Measurements from ENCODE around the gene LIN7B.
"Not testable (repeated sequence)": the region's sequence is repeated elsewhere in the genome, so short reads cannot be mapped to it uniquely, and the experiment has no call there.

LIN7B gene, protein sequence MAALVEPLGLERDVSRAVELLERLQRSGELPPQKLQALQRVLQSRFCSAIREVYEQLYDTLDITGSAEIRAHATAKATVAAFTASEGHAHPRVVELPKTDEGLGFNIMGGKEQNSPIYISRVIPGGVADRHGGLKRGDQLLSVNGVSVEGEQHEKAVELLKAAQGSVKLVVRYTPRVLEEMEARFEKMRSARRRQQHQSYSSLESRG

DNA sequence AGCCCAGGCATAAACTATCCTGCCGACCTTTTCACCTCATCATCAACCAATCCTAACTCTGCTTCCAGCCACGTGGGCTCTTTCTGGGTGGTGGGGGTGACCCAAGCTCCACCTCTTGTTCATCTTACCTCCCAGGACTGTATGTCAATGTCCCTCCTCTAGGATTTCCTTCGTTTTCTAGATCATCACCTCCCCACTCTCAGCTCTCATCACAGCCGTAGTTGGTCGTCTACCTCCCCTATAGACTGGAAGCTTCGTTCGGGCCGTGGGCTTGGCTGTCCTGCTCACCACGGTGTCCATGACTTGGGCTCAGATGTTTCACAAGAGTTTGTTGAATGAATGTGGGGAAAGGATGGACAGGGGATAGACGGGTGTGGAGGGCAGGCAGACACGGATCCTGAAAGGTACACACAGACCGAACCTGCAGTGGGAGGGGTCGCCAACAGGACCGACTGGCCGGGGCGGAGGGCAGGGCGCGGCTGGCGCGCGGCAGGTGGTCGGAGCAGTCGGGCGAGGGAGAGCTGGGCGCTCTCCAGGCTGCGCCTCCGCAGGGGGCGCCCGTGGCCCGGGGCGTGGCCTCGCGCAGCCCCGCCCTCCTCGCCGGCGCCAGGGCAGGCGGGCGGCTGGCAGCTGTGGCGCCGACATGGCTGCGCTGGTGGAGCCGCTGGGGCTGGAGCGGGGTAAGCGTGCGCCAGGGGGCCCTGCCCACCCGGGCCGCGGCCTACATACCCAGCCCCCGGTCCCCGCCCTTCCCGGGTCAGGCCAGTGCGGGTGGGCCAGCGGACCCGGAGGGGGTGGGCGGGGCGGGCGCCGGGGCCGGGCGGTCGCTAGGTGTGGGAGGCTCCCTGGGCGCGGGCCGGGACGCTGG lies at the start of gene LIN7B:
LIN7B (plus strand) TSS at position 609 of the 868 bp plus-strand sequence; CDS start at position 644, 35 bp downstream.
- DNase-seq (ENCODE audit: low spot score) = peak; percentile 91

DNA sequence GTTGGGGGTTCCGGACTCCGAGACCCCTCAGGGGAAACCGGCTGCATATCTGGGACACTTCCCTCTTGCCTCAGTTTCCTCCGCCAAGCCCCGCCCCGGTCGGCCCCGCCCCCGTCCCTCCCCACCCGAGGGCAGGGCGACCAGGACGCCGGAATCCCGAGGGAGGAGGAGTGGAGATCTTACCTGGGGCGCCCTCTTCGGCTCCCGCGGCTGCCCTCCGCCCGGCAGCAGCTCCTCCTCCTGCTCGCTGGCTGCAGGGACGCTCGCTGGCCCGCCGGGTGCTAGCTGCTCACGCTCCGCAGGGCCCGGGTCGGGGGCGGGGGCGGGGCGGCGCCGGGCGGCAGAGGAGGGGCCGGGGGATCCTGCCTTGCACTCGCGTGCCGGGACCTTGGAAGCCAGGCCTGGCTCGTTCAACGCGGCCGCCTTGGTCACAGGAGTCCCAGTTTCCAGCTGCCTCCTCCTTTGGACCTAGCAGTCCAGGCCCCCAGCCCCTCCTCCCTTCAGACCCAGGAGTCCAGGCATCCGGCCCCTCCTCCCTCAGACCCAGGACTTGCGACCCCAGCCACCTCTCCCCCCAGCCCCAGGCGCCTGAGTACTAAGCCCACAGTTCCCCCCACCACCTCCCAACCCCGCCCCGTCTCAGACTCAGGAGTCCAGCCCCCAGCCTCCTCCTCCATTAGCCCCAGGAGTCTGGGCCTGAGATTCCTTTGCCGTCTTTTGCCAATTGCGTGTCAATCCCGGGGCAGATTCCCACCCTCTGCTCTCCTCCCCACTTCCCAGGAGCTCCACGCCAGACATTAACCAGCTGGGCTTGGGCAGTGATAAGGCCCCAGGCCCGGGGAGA lies 49.2 kb upstream of the LIN7B start, which contains the start of gene NTF4:
NTF4 (minus strand) TSS at position 51 of the 844 bp plus-strand sequence. CDS start 2,821 bp downstream, outside the sequence.
- DNase-seq (ENCODE audit: low spot score) = peak; percentile 31

DNA sequence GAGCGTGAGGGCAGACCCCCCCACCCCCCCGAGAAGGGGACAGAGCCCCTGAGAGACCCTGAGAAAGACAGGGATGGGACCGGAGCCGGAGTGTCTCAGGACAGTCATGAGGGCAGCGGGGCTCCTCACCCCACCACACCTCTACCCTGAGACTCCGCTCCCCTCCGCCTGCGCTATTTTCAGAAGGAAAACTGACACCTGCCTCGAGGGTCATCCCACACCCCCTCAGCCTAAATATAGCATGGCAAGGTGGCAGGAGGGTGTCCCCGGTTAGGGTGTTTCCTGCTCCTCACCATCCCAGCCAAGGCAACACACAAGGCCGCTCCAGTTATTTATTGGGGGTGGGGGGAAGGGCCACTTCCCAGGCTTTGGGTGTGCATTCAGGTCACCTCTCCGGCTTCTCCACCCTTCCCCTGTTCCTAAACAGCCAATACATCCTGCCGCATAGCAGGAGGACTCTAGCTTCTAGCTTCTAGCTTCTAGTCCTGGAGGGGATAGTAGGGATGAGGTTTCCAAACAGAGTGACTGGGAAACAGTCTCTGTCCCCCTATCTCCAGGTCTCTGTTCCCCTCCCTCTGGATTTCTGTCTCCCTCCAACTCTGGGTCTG lies 48.2 kb upstream of the LIN7B start:
- DNase-seq (ENCODE audit: low spot score) = no peak

- no peak for DNase-seq (ENCODE audit: low spot score)
These were observed 46.6 kb upstream of the LIN7B start for GRCh38 chr19:49067554-49067953.

DNA sequence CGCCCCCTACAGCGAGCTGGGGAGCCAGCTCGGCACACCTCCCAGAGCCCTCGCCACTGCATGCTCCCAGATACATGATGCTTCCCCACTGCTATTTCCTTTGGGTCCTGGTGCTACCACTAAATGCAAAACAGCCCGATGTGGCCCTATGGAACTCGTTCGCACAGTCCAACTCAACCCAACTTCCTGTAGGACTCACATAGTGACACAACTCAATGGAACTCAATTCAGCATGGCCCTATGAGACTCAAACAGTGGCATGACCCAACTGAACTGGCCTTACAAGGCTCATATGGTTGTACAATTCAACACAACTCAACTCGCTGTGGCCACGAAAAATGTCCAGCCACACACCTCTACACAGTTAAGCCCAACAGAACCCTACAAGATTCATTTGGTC lies 45.1 kb upstream of the LIN7B start:
- DNase-seq (ENCODE audit: low spot score) = peak; percentile 24

DNA sequence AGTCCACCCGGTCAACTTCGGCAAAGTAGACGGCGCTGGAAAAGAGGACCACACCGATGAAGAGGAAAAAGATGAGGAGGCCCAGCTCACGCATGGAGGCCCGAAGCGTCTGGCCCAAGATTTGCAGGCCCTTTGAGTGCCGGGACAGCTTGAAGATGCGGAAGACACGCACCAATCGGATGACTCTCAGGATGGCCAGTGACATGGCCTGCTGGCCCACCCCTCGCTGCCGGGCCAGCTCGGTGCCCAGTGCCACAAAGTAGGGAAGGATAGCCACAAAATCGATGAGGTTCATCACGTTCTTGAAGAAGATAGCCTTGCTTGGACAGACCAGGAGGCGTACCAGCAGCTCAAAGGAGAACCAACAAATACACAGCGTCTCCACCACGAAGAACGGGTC lies 43.8 kb upstream of the LIN7B start:
- no peak for DNase-seq (ENCODE audit: low spot score)

- no peak for DNase-seq (ENCODE audit: low spot score)
These were observed 42.2 kb upstream of the LIN7B start for GRCh38 chr19:49071860-49072547.

DNA sequence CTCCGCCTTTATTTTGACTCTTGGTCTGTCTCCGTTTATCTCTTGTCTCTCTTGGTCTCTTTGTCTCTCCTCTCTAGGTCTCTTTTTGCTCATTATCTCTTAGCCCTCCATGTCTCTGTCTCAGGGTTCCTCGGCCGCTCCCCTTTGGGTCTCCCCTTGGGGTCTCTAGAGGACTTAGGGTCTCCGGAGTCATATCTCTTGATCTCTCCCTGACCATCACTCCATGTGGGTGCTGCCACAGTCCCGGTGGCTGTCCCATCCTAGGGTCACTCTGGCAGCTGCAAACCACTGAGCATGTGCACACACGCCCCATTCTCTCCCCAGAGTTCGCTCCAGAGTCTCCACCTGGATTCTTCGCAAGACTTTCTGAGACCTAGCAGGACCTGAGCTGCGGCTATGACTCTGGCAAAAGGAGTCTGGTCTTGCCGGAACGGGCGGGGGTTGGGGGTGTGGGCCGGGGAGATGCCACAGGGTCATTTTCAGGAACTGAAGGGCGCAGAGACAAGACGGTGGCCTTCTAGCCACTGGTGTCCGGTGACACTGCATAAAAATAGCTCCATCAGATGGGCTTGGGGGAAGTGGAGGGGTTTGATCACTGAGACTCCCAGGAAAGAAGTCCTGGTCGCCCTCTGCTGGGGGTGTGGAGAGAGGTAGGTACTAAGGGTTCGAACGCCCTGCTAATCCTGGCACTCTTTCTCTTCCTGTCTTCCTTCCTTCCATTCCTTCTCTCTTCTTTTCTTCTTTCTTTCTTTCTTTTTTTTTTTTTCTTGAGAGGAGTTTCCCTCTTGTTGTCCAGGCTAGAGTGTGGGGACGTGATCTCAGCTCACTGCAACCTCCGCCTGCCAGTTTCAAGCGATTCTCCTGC lies 40.4 kb upstream of the LIN7B start:
- DNase-seq (ENCODE audit: low spot score) = no peak

- DNase-seq (ENCODE audit: low spot score) = not testable (repeated sequence)
These were observed 39.3 kb upstream of the LIN7B start for GRCh38 chr19:49074869-49075268.

DNA sequence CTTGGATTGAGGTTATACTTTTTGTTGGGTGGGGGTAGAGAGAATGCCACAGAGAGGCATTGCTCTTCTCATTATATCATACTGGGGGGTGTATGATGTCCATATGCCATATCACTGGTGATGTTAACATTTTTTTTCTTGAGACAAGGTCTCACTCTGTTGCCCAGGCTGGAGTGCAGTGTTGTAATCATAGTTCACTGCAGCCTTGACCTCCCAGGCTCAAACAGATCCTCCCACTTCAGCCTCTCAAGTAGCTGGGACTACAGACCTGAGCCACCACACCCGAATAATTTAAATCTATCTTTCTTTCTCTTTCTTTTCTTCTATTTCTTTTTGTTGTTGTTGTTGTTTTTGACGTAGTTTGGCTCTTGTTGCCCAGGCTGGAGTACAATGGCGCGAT lies 33.8 kb upstream of the LIN7B start:
- DNase-seq (ENCODE audit: low spot score) = no peak

- no peak for DNase-seq (ENCODE audit: low spot score)
These were observed 32.9 kb upstream of the LIN7B start for GRCh38 chr19:49081273-49081672.

GRCh38 chr19:49084206-49085019 lies 29.8 kb upstream of the LIN7B start:
- DNase-seq (ENCODE audit: low spot score) = no peak

GRCh38 chr19:49085020-49085867 lies 28.9 kb upstream of the LIN7B start, which contains the start of gene SNRNP70:
SNRNP70 (plus strand) TSS chr19:49085451; CDS start chr19:49086415, 964 bp downstream.
- peak; percentile 100 for DNase-seq (ENCODE audit: low spot score)

DNA sequence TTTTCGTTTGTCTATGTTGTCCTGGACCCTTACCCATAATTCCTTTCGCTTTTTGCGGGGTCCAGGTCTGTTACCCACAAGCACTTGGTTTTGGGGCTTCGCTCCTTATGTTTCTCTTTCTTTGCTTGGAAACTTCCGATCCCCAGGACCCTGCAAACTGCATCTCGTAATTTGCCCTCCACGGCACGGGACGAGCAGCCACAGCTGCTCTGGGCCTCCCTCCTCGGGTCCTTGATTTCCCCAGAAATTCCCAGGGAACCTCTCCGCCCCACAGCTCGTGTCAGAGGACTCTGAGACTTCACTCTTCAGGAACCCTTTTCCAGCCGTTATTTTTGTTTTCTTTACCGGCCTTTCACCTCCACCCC lies 28.3 kb upstream of the LIN7B start:
- DNase-seq (ENCODE audit: low spot score) = no peak

GRCh38 chr19:49086296-49086695 lies 27.9 kb upstream of the LIN7B start:
- no peak for DNase-seq (ENCODE audit: low spot score)

DNA sequence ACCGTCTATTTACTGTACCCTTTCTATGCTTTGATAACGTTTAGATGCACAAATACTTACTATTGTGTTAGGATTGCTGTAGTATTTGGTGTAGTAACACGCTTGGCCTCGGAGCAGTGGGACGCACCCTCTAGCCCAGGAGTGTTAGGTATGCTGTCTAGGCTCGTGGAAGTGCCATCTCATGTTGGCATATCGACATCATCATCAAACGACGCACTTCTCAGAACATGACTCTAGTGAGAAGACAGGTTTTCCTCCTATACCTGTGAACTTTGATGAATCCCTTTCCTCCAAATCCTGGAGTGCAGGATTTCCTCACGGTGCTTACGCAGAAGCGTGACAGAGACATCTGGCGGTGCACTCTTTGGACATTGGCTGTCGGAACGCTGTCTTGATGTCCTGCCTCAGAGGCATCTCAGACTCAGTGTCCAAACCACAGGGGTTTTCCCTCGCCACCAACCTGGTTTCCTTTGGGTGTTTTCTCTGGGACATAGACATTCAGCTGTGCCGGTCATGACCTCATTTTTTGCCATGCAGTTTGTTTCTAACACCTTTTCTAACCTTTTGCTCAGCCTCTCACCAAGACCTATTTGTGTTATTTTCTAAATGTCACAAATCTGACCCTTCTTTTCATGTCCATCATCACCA lies 22.7 kb upstream of the LIN7B start:
- DNase-seq (ENCODE audit: low spot score) = no peak

DNA sequence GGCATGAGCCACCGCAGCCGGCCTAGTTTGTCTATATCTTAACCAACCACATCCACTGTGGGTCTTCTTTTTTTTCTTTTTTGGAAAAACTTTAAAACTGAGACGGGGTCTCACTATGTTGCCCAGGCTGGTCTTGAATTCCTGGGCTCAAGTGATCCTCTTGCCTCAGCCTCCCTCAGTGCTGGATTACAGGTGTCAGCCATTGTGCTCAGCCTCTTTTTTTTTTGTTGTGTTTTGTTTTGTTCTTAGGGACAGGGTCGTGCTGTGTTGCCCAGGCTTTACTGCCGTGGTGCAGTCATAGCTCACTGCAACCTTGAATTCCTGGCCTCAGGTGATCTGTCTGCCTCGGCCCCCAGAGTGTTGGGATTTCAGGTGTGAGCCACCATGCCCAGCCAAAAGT lies 21.5 kb upstream of the LIN7B start:
- no peak for DNase-seq (ENCODE audit: low spot score)

Measured in AG08395 (cell line).